Esophagus mucosa (tissue), 1 donor: Measurements from ENCODE around the gene ATF2. TPM values are rescaled to one million over a fixed set of nuclear protein-coding genes. Genes with fewer than 3 reads are reported as not detected.

Experiments
- total RNA-seq: library from RNA; stranded (reverse); gene quantifications from one replicate; pipeline ENCODE4 v1.2.4, GENCODE V29; 2023
- donor health status: DM: yes; HTN: yes; CAD: no.

Gene ATF2
- total RNA-seq, 1 donor from 2014 or later = 18.2 TPM

Other genes starting within 250 kb of the ATF2 start
- gene CHN1, start 162.8 kb downstream of the ATF2 start, total RNA-seq = 1.8 TPM
- gene ATP5MC3, start 13.5 kb upstream of the ATF2 start, total RNA-seq = 282 TPM